GM21515 (cell line): ENCODE results near the gene LMOD1.
"Not testable (repeated sequence)": the region's sequence is repeated elsewhere in the genome, so short reads cannot be mapped to it uniquely, and the experiment has no call there.

Source experiments
- ATAC-seq: cut with Tn5 transposase; IDR thresholded peaks from one replicate; pipeline ENCODE4 v1.9.1; 2021; ENCODE audit not compliant: unreplicated experiment

The LMOD1 gene

DNA sequence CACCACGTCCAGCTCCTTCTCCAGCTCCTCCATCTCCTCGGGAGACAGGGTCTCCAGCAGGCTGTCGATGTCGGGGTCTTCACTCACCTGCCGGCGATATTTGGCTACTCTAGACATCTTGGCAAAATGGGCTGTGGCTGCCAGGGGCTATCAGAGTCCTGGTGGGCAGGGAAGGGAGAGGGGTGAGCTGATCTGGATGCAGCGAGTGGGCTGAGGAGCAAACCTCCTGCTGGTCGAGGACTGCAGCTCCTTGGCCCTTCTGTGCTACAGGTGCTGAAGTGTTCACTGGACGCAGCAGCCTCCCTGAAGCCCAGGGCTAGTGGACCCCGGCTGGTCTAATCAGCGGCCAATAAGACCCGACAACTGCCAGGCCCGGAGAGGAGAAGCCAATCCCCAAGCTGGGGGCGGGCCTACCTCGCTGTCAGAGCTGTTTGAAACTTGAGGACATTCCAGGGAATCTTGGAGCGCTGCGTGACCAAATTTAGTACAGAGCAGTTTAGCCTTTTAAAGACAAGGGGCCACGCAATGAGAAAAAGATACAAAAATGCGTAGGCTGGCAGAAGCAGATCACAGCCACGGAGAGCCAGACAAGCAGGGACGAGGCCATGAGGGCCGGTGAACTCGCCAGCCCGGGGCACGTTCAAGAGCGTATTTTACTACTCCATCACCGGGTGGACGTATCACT lies at the start of gene LMOD1:
Gene LMOD1 (minus strand): TSS at position 325 of the 685 bp plus-strand sequence. CDS start 208 bp downstream, at position 117.
- no peak for ATAC-seq

DNA sequence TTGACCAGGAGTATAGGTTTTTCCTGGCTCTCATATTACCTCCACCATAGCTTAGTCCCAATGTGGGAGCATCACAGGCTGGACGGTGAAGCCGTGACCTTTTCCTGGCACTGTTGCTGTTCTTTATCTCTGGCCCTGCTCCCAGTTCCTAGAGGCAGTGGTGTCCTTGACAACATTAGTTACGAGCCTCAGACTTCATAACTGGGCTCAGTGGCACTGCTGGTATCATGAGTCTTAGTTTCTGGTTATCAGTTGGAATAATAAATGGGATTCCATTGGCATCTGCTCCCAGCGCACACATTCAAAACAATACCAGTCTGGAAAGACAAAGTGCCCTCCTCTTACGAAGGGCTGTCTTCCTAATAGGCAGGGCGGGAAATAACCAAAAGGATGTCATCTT lies 44.1 kb upstream of the LMOD1 start:
- ATAC-seq = no peak

DNA sequence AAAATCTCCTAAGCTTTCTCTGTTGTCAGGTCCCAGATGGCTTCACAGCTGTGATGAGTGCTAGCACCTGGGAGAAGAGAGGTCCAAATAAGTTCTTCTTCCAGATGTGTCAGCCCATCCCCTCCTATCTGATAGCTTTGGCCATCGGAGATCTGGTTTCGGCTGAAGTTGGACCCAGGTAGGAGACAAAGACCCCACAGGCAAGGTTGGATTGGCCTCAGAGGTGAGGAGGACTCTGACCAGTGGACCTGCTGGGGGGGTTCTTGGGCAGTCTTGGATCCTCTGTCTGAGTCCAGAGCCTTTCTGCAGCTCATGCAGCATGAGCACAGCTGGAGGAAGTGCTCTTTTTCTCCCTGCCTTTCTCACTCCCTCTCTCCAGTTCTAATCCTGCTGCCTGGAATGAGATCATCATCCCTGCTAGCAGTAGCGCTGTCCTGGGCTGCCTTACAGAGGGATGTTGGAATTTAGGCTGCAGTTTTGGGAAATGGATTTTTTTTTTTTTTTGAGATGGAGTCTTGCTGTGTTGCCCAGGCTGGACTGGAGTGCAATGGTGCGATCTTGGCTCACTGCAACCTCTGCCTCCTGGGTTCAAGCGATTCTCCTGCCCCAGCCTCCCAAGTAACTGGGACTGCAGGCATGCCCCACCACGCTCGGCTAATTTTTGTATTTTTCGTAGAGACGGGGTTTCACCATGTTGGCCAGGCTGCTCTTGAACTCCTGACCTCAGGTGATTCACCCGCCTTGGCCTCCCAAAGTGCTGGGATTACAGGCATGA lies 43.2 kb upstream of the LMOD1 start:
- ATAC-seq = no peak

DNA sequence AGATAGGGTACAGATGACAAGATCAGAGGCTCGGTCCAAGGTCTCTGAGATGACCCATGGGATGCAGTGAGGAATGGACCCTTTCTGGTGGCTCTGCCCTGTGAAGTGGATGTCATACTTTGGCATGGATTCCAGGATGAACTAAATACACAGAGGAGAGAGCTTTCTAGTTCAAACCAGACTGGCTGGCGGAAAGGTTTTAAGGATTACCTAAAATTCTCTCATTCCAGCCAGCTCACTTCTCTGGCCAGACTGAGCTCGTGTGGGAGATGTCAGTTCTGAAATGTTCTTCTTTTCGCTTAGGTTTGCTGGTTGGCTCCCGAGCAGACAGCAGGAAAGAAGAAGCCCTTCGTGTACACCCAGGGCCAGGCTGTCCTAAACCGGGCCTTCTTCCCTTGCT lies 42.3 kb upstream of the LMOD1 start:
- no peak for ATAC-seq

DNA sequence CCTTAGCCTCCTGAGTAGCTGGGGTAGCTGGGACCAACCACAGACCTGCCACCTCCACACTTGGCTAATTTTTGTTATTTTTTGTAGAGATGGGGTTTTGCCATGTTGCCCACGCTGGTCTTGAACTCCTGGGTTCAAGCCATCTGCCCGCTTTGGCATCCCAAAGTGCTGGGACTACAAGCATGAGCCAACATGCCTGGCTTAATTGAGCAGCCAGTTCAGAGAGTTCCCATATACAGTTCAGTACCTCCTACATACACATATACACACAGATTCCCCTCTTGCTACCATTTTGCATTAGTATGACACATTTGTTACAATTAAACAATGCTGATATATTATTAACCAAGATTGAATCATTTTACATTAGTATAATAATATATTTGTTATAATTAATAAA lies 39.0 kb upstream of the LMOD1 start:
- ATAC-seq = no peak

DNA sequence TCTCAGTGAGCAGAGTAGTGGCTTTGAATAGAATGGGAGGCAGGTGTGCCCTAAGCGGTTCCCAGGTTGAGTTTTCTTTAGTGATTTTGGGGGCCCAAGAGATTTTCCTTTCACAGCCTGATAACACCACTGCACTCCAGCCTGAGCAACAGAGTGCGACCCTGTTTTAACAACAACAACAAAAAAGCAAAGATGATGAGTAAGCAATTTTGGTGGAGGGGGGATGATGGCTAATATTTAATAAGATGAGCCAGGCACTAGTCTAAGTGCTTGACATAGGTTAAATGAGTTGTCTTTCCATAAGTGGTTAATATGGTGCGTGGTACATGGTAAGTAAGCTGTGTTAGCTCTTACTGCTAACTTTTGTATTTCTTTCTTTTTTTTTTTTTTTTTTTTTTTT lies 38.1 kb upstream of the LMOD1 start:
- ATAC-seq = no peak

DNA sequence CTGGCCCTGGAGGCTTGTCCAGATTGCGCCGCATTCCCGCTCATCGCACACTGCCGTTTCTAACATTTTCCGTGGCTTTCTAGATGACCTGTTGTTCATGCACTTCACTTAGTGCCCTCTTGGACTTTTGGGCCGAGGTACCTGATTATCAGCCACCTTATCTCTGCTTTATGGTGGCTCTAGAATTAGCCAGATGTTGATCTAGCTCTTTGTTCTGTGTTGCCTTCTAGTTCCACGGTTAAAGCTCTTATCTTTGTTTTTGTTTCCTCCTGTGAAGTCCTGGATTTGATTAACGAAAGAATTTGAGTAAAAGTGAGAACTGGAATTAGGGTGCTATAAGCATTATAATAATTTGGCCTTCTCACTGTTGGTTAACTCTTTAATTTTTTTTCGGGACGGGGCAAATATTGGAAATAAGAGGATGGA lies 37.0 kb upstream of the LMOD1 start:
- ATAC-seq = no peak

DNA sequence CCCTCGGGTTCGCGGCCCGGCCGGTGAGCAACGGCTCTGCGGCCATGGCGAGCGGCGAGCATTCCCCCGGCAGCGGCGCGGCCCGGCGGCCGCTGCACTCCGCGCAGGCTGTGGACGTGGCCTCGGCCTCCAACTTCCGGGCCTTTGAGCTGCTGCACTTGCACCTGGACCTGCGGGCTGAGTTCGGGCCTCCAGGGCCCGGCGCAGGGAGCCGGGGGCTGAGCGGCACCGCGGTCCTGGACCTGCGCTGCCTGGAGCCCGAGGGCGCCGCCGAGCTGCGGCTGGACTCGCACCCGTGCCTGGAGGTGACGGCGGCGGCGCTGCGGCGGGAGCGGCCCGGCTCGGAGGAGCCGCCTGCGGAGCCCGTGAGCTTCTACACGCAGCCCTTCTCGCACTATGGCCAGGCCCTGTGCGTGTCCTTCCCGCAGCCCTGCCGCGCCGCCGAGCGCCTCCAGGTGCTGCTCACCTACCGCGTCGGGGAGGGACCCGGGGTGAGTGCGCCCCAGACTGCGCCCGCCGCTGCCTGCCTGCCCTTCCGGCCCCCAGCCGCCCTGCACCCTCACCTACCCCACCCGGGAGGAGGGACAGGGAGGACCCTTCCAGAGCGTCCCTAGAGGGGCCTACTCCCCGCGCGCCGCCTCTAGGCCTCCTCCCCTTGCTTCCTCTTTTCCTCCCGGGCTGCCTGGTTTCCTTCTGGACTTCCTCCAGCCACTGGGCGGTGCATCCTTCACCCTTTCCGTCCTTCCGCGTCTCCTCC lies 36.5 kb upstream of the LMOD1 start, which contains the start of gene RNPEP:
Gene RNPEP (plus strand): TSS at position 26 of the 757 bp plus-strand sequence. CDS start 19 bp downstream, at position 45.
- peak; percentile 58 for ATAC-seq

DNA sequence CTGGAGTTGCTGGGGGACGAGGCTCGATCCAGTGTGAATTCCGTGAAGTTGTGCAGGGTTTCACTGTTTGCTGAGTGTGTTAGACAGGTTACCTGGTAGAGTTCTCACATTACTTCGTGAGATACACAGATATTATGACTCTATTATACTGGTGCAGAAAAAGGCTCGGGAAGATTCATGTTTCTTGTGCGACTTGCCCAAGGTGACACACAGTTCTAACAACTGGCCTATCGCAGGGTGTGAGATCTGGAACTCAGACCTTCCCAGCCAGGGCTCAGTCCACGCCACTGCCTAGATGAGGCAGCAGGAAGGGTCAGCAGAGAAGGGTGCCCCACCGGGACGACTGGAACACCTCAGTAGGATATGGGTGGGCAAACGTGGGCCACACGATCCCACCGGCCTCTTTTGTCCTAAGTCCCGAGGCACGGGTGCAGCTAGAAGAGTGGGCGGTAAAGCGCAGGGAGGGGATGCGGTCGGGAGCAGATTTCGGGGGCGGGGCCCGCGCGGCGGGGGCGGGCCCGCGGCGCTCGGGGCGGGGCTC lies 35.8 kb upstream of the LMOD1 start:
- ATAC-seq = peak; percentile 76

DNA sequence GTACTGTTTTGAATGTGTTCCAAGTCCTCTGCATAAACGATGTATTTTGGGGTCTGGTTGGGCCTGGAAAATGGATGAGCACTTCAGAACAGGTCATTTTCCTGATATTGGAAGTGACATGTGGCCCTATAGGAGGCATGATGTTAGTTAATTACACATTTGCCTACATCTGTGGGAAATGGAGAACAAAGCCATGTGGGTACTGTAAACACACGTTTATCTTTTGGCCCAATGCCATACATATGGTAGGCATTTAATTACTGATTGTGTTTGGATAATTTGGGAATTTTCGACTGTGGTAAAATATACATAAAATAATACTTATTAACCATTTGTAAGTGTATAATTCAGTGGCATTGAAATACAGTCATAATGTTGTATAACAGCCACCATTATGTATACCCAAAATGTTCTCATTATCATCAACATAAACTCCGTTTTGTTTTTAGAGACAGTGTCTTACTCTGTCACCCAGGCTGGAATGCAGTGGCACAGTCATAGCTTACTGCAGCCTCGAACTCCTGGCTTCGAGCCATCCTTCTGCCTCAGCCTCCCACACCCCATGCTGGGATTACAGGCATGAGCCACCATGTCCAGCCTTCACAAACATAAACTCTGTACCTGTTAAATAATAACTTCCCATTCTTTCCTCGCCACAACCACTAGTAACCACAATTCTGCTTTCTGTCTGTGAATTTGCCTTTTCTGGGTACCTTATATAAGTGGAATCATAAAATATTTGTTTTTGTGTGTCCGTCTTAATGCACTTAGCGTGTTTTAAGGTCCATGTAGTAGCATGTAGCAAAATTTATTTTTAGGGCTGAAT lies 24.2 kb upstream of the LMOD1 start:
- ATAC-seq = no peak

DNA sequence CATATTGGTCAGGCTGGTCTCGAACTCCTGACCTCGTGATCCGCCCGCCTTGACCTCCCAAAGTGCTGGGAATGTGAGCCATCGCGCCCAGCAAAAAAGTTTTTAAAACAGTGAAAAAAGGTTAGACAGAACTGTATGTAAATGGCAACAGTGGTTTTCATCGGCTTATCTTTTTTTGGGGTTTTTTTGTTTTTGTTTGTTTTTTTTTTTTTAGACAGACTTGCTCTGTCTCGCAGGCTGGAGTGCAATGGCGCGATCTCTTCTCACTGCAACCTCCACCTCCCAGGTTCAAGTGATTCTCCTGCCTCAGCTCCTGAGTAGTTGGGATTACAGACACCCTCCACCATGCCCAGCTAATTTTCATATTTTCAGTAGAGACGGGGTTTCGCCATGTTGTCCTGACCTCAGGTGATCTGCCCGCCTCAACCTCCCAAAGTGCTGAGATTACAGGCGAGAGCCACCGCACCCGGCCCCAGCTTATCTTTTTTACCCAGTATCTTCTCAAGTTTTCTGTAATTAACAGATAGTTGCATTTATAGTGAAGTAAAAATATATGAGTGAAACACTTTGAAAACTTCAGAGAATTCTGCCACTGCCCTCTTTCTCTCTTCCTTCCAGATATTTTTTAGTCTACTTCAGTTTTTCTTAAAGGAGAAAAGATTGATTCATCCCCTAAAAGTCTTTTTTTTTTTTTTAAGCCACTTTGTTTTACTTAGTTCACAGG lies 22.0 kb upstream of the LMOD1 start:
- no peak for ATAC-seq

DNA sequence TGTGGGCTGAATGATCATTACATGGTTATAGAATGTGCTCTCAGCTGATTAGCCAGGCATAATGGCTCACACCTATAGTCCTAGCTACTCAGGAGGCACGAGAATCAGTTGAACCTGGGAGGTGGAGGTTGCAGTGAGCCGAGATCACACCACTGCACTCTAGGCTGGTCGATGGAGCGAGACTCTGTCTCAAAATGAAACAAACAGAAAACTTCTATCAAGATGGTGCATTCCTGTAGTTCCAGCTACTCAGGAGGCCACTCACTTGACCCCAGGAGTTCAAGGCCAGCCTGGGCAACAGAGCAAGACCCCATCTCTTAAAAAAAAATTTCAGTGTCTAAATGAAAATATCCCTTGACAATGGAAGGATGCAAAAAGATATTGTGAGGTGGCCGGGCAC lies 19.8 kb upstream of the LMOD1 start:
- ATAC-seq = no peak

DNA sequence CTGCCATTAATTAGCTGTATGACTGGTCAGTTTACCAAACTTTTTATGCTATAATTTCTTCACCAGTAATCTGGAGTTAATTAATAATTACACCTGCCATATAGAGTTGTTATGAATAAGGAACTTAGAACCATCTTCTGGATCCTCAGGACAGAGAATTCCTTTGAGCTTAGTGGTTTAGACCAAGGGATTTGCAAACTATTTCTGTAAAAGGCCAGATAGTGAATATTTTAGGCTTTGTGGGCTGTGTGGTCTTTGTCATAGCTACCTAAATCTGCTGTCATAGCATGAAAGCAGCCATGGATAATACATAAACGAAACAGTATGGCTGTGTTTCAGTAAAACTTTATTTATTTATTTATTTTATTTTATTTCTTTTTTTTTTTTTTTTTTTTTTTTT lies 17.9 kb upstream of the LMOD1 start:
- ATAC-seq = no peak

DNA sequence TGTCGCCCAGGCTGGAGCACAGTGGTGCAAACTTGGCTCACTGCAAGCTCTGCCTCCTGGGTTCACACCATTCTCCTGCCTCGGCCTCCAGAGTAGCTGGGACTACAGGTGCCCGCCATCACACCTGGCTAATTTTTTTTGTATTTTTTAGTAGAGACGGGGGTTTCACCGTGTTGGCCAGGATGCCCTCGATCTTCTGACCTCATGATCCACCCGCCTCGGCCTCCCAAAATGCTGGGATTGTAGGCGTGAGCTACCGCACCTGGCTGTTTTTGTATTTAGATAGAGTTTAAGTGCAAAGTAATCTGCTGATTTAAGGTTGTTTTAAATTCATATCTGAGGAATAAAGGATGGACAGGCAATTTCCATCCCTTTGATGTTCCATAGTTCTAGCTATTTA lies 16.0 kb upstream of the LMOD1 start:
- ATAC-seq = not testable (repeated sequence)

DNA sequence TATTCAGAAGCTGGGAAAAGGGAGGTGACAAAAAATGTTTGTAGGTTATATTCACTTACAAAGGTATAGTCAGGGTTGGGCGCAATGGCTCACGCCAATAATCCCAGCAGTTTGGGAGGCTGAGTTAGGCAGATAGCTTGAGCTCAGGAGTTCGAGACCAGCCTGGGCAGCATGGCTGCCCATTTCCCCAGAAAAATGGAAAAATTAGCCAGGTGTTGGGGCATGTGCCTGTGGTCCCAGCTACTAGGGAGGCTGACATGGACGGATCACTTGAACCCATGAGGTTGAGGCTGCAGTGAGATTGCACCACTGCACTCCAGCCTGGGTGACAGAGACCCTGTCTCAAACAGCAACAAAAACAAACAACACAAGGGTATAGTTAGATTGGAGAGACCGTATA lies 12.0 kb upstream of the LMOD1 start:
- ATAC-seq = no peak

DNA sequence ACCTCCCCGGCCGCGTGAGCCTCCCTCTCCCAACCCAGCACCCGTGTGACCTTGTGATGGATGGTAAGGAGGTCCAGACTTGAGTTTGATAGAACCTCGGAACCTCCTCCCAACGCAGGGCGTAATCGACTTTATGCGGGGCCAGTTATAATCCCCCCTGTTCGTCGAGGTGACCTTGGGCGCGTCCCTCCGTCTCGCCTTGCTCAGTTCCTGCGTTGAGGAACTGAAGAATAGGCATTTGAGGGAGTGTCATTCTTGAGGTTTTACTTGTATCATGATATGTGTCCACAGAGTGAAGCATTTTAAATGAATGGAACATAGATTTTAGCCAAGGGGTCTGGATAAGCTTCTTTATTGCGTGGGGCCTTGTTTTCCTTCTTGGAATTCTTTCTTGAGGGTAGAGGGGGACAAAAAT lies 9.4 kb upstream of the LMOD1 start:
- no peak for ATAC-seq

DNA sequence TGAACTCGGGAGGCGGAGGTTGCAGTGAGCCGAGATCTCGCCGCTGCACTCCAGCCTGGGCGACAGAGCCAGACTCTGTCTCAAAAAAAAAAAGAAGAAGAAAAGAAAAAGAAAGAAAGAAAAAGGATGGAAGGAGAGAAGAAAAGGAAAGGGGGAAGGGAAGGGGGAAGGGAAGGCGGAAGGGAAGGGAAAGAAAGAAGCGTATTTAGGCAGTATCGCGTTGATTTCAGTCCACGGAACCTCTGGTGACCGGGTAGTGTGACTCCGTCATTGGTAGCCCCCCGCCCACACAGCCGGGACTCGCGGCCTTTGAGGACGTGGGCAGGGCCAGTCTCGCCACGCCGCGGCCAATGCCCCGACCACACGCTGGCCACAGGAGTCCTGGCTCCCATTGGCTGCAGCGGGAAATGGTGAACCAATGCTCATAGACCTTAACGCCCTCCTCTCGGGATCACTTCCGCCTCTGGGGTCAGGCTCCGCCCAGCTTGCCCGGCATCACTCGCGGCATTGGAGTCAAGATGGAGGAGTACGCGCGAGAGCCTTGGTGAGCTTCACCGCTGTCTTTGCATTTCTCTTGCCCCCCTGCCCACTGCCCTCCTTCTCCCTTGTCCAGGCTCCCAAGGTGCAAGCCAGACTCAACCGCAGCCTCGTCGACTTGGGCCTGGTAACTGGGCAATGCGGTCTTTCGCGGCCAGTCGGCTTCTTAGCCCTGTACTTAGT lies 8.8 kb upstream of the LMOD1 start, which contains the start of gene TIMM17A:
Gene TIMM17A (plus strand): TSS at position 495 of the 720 bp plus-strand sequence. CDS start 24 bp downstream, at position 519.
- peak; percentile 99 for ATAC-seq

DNA sequence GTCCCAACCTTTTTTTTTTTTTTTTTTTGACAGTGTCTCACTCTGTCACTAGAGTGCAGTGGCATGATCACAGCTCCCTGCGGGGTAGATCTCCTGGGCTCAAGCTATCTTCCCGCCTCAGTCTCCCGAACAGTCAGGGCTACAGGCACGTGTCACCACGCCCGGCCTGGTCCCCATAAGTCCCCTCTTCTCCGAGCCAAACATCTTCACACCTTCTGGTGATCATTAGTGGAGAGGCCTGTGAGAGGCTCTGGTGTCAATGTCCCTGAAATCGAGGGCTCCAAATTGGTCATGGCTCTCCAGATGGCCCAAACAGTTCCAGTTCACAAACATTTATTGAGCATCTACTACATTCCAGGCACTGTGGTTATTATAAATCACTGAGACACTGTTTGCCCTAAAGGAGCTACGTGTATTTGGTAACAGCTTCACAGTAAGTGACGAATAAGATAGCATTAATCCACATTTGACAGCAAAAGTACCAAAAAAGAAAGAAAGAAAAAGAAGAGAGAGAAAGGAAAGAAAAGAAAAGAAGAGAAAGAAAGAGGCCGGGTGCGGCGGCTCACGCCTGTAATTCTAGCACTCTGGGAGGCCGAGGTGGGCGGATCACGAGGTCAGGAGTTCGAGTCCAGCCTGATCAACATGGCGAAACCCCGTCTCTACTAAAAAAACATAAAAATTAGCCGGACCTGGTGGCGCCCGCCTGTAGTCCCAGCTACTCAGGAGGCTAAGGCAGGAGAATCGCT lies 8.1 kb upstream of the LMOD1 start:
- no peak for ATAC-seq
